GM12865 (cell line): ENCODE results near the gene FAM222A.

Experiments
- DNase-seq: peaks from one replicate; pipeline ENCODE4 v3.0.0; 2010; ENCODE audit warnings: low read depth
- H3K4me3 ChIP-seq: 2 replicates; pipeline ENCODE4 v1.5.1; 2011; ENCODE audit warnings: mild to moderate bottlenecking, low read depth, low read length, control low read depth
- CTCF ChIP-seq: IDR thresholded peaks from 2 replicates; pipeline ENCODE4 v1.5.1; 2011; ENCODE audit warnings: low read length, control low read depth, low read depth, inconsistent platforms; ENCODE audit not compliant: insufficient read depth; ENCODE audit errors: missing control alignments

The FAM222A gene

GRCh38 chr12:109697877-109698468 lies 15.7 kb upstream of the FAM222A start:
- H3K4me3 ChIP-seq = no peak overlapping the region
- TF ChIP-seq CTCF = no peak
- no peak for DNase-seq

- no peak for TF ChIP-seq CTCF
- no peak overlapping the region for H3K4me3 ChIP-seq
- no peak for DNase-seq
Observed at GRCh38 chr12:109698820-109699219, 14.8 kb upstream of the FAM222A start.

DNA sequence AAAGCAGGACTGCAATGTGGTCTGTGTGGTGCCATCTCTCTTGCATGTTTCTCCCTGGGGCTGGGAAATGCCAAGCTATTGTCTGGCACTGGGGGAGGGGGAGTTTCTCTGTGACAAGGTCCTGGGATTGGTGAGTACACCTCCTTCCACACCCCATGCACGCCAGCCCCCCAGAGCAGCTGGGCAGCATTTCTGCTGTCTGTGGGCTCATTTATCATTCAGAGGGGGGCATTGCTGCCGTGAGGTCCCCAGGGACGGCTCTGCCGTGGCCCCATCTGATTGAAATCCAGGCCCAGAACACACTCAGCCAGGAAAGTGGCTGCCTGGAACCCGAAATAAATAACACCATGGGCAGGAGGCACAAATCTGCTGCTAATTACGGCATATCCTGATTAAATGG lies 12.6 kb upstream of the FAM222A start:
- H3K4me3 ChIP-seq = no peak overlapping the region
- DNase-seq = no peak
- TF ChIP-seq CTCF = no peak

DNA sequence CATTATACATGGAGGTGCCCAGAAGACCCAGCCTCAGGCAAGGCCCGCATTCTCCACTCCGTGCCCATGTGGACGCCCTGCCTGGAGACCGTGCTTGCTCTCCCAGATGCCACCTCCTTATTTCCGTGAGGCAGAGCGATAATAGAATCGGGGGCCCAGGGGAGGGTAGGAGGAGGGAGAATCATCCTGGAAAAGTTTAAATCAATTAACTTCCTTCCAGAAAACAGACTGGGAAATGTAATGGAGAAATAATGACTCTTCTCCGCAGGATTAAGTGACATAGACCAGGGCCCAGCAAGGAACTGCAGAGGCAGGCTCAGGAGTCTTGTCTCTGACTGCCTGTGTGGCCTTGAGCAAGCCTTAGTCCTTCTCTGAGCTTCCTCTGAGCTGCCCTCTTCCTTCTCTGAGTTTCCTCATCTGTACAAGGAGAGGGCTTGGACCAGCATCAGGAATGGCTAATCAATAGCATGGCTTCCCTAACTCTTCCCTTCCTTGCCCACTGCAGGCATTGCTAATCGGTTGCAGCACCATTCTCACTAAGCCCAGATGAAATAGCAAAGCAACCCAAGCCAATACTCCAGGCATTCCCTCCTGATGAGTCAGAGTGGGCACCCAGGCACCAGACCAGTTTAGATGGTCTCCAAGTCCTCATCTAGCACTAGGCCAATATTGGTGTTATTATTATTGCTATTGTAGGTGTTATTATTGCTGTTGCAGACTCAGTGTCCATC lies 11.3 kb upstream of the FAM222A start:
- TF ChIP-seq CTCF = no peak
- DNase-seq = no peak

GRCh38 chr12:109703684-109704083 lies 9.9 kb upstream of the FAM222A start:
- TF ChIP-seq CTCF = no peak
- no peak for DNase-seq
- H3K4me3 ChIP-seq = no peak overlapping the region

More for the DNA sequence above, 11.3 kb upstream of the FAM222A start:
- H3K4me3 ChIP-seq = no peak overlapping the region

DNA sequence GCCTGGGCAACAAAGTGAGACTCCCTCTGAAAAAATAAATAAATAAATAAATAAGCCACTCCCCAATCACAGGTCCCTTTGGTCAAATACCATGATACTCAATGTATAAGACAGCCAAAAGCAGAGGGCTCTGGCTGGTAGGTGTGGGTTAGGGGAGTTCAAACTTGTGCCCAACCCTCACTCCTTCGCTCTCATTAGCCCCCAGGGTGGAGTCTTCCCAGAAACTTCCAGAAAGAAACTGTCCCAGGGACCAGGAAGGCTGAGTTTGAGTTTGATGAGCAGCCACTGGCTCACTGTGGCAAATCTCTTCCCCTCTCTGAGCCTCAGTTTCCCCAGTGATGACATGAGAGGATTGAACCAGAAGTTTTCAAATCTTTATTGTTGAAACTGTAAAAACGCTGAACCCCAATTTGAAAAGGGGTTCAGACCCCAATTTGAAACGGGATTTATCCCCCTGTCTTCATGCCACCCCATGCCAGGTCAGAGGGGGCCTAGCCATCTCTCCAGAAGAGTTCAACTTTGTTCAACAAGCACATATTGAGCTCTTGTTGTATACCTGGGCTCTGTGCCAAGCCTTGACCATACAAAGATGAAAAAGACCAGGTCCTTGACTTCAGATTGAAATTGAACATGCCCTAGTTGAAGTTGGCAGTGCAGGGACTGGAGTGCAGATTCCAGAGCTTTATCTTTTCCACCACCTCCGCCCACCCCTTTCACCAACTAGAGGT lies 9.1 kb upstream of the FAM222A start:
- no peak for DNase-seq
- no peak for TF ChIP-seq CTCF
- no peak overlapping the region for H3K4me3 ChIP-seq
